OCI-LY3 (cell line): ENCODE results near the gene HMX1.

ENCODE experiments used
- CTCF ChIP-seq: fragments of 200-600, 300-600 bp; sonication (generic); IDR thresholded peaks from 2 replicates; pipeline ENCODE4 v1.5.1; 2014; ENCODE audit warnings: antibody characterized with exemption, low read length, low read depth
- EZH2phosphoT487 ChIP-seq: fragments of 200-600 bp; shearing (Covaris generic); IDR thresholded peaks from 2 replicates; pipeline ENCODE4 v1.6.1; 2018; ENCODE audit warnings: antibody characterized with exemption, mixed run types, low read depth

- TF ChIP-seq CTCF (no peak), EZH2phosphoT487 (no peak)
Measured at GRCh38 chr4:8906991-8907595, 35.5 kb upstream of the HMX1 start.
